GM12878 (cell line): ENCODE data around the gene PIGM. TPM values are rescaled to one million over a fixed set of nuclear protein-coding genes. Genes with fewer than 3 reads are reported as not detected.

ENCODE experiments used
- ATAC-seq: fragments of 200-7000 bp; cut with Tn5 transposase; 3 replicates; pipeline ENCODE4 v1.9.1; 2020; ENCODE audit warnings: mild to moderate bottlenecking, moderate library complexity
- BruUV-seq: library from RNA; stranded (reverse); fragments of 400-500 nt; replicated peaks from 2 replicates; lab custom pipeline; 2021; lab: Mats Ljungman, UMichigan
- CTCF ChIA-PET: fragments of 300-600 bp; sonication (Branson Sonifier 250); formaldehyde crosslinking; extraction: SDS; loops from one replicate; lab custom pipeline; 2021; ENCODE audit warnings: inconsistent platforms; lab: Yijun Ruan, JAX
- POLR2A ChIA-PET: fragments of 350-600 bp; formaldehyde crosslinking; extraction: SDS; loops from one replicate; lab custom pipeline; 2021; ENCODE audit warnings: inconsistent platforms; lab: Charles Lee
- RAD21 ChIA-PET: fragments of 300-600 bp; sonication (Branson Sonifier 250); formaldehyde crosslinking; loops from one replicate; lab custom pipeline; 2023; ENCODE audit warnings: antibody characterized with exemption; ENCODE audit not compliant: unreplicated experiment; lab: Charles Lee
- SMC1A ChIA-PET: fragments of 300-600 bp; sonication (Branson Sonifier 250); formaldehyde crosslinking; loops from one replicate; lab custom pipeline; 2023; ENCODE audit not compliant: unreplicated experiment, uncharacterized antibody; lab: Charles Lee
- DNase-seq: peaks from one replicate; pipeline ENCODE4 v3.0.0-alpha.2; 2011; ENCODE audit warnings: low read depth, low spot score
- FAIRE-seq: peaks from 3 replicates; lab custom pipeline; 2011; peaks lifted over from hg19 to GRCh38; lab: Jason Lieb, UNC
- H2AFZ ChIP-seq: 2 replicates; pipeline ENCODE4 v1.6.0; 2011; ENCODE audit warnings: low read depth, low read length, control low read depth; ENCODE audit not compliant: control insufficient read depth
- H3K27ac ChIP-seq: 2 replicates; pipeline ENCODE4 v1.5.1; 2011; ENCODE audit warnings: control low read depth; ENCODE audit not compliant: control insufficient read depth, insufficient read depth
- H3K27me3 ChIP-seq, 2 experiments: replicated peaks in 1 of 2; 2 replicates each; pipeline versions ENCODE4 v1.6.0 to v1.6.1; 2011; ENCODE audit warnings: low read length in 1 of 2; ENCODE audit not compliant: control insufficient read depth in 2 of 2, insufficient read depth in 2 of 2
- H3K36me3 ChIP-seq, 2 experiments: 2 replicates each; pipeline ENCODE4 v1.5.1; 2011; ENCODE audit warnings: low read length in 1 of 2; ENCODE audit not compliant: control insufficient read depth in 2 of 2, insufficient read depth in 2 of 2
- H3K4me1 ChIP-seq: 2 replicates; pipeline ENCODE4 v1.6.1; 2011; ENCODE audit warnings: mild to moderate bottlenecking, low read length, moderate library complexity, mixed read lengths; ENCODE audit not compliant: control insufficient read depth, insufficient read depth
- H3K4me2 ChIP-seq: 2 replicates; pipeline ENCODE4 v1.6.0; 2011; ENCODE audit warnings: control low read depth; ENCODE audit not compliant: control insufficient read depth, insufficient read depth
- H3K4me3 ChIP-seq: fragments of 200-600 bp; sonication (generic); 2 replicates; pipeline ENCODE4 v1.5.1; 2016
- H3K79me2 ChIP-seq: 2 replicates; pipeline ENCODE4 v1.6.0; 2011; ENCODE audit warnings: low read length; ENCODE audit not compliant: control insufficient read depth, insufficient read depth
- H3K9ac ChIP-seq: 2 replicates; pipeline ENCODE4 v1.8.0; 2011; ENCODE audit warnings: low read length, control low read depth, mixed read lengths; ENCODE audit not compliant: control insufficient read depth, insufficient read depth
- H3K9me3 ChIP-seq: replicated peaks from 3 replicates; pipeline ENCODE4 v1.5.1; 2011; ENCODE audit warnings: mild to moderate bottlenecking, low read length; ENCODE audit not compliant: control insufficient read depth, insufficient read depth
- H4K20me1 ChIP-seq: 2 replicates; pipeline ENCODE4 v1.6.0; 2011; ENCODE audit not compliant: control insufficient read depth, insufficient read depth
- EGR1 ChIP-seq, 2 experiments: IDR thresholded peaks; 1 replicate in 1 of 2; 2 replicates in 1 of 2; pipeline ENCODE4 v1.6.1; 2011 to 2012; ENCODE audit warnings: low read depth in 2 of 2, low read length in 2 of 2, borderline replicate concordance in 1 of 2, mild to moderate bottlenecking in 1 of 2, moderate library complexity in 1 of 2
- HDAC6 ChIP-seq: fragments of 200-600 bp; sonication (generic); IDR thresholded peaks from one replicate; pipeline ENCODE4 v1.8.0; 2017; ENCODE audit warnings: antibody characterized with exemption; ENCODE audit not compliant: unreplicated experiment
- NFYB ChIP-seq: IDR thresholded peaks from 2 replicates; pipeline ENCODE4 v1.6.1; 2011; ENCODE audit warnings: low read depth, mild to moderate bottlenecking, low read length, improper control_type of control experiment, moderate library complexity; ENCODE audit not compliant: insufficient read depth
- NR2C1 ChIP-seq: fragments of 450-650 bp; IDR thresholded peaks from 2 replicates; pipeline ENCODE4 v1.6.1; 2017; ENCODE audit warnings: antibody characterized with exemption, mild to moderate bottlenecking, moderate library complexity
- PRDM15 ChIP-seq: fragments of 450-650 bp; formaldehyde crosslinking; IDR thresholded peaks from 2 replicates; pipeline ENCODE4 v1.4.0; 2020; ENCODE audit warnings: mild to moderate bottlenecking, moderate library complexity
- RFX5 ChIP-seq: IDR thresholded peaks from 2 replicates; pipeline ENCODE4 v1.6.1; 2011; ENCODE audit warnings: low read depth, low read length, improper control_type of control experiment
- USF1 ChIP-seq: IDR thresholded peaks from 2 replicates; pipeline ENCODE4 v1.6.1; 2011; ENCODE audit warnings: borderline replicate concordance, low read depth, mild to moderate bottlenecking, moderate library complexity, mixed read lengths, low read length; ENCODE audit not compliant: insufficient read depth; ENCODE audit errors: extremely low read length
- WRNIP1 ChIP-seq: IDR thresholded peaks from 2 replicates; pipeline ENCODE4 v1.6.1; 2011; ENCODE audit warnings: low read depth, low read length, improper control_type of control experiment, borderline replicate concordance
- ZBTB33 ChIP-seq: fragments of 450-650 bp; IDR thresholded peaks from 2 replicates; pipeline ENCODE4 v1.6.1; 2017; ENCODE audit warnings: mild to moderate bottlenecking
- ZNF274 ChIP-seq: IDR thresholded peaks from one replicate; pipeline ENCODE4 v1.8.0; 2011; ENCODE audit not compliant: insufficient read length, insufficient read depth
- WGBS: methylation state at CpG from one replicate; pipeline ENCODE4 v1.1.6; 2016; ENCODE audit warnings: low lambda C conversion rate; ENCODE audit not compliant: insufficient replicate concordance, insufficient coverage; ENCODE audit errors: missing lambda C conversion rate; 5-methylcytosine and 5-hydroxymethylcytosine counted together
- in situ Hi-C: fragments of 300-500 bp; cut with MboI; formaldehyde crosslinking; loops from 9 replicates; pipeline ENCODE4 v1.14.3; 2018; ENCODE audit warnings: mixed read lengths
- intact Hi-C: fragments of 100-400 bp; cut with micrococcal nuclease; formaldehyde crosslinking; loops from one replicate; pipeline ENCODE4 v1.14.2; 2022; ENCODE audit not compliant: unreplicated experiment
- polyA plus RNA-seq, 11 experiments: library from polyadenylated mRNA; depleted of rRNA in 4 of 11; unstranded in 6 of 11; stranded (reverse) in 5 of 11; fragments of >200 nt; fragmentation: Nextera tagmentation in 4 of 11; fragmentation: Illumina TruSeq in 1 of 11; extraction: Ambion mirVana in 4 of 11; extraction: Trizol in 1 of 11; gene quantifications; 1 replicate in 1 of 11; 2 replicates in 10 of 11; pipeline versions ENCODE4 v1.2.1 to v1.2.3, GENCODE V29; 2011 to 2016; ENCODE audit warnings: inconsistent platforms in 2 of 11, missing spikeins in 2 of 11, low read depth in 1 of 11
- total RNA-seq, 4 experiments: library from RNA; depleted of rRNA in 3 of 4; stranded (reverse); fragments of >200 nt in 3 of 4; fragmentation: Illumina TruSeq in 1 of 4; extraction: Trizol in 1 of 4; gene quantifications; 2 replicates each; pipeline versions ENCODE4 v1.2.1 to v1.2.3, GENCODE V29; 2013 to 2021
- TF ChIP-seq, protein P1 (sequence below): IDR thresholded peaks from 2 replicates; pipeline ENCODE4 v1.6.1; 2011; ENCODE audit warnings: low read depth, low read length, improper control_type of control experiment, borderline replicate concordance

Gene PIGM
- total and polyA plus RNA-seq, 10 of the 15 experiments (the other 5 are each of a cell fraction or from before 2014, with no cell fraction given) = 2.6 to 6.1 (median 4.6) TPM

DNA sequence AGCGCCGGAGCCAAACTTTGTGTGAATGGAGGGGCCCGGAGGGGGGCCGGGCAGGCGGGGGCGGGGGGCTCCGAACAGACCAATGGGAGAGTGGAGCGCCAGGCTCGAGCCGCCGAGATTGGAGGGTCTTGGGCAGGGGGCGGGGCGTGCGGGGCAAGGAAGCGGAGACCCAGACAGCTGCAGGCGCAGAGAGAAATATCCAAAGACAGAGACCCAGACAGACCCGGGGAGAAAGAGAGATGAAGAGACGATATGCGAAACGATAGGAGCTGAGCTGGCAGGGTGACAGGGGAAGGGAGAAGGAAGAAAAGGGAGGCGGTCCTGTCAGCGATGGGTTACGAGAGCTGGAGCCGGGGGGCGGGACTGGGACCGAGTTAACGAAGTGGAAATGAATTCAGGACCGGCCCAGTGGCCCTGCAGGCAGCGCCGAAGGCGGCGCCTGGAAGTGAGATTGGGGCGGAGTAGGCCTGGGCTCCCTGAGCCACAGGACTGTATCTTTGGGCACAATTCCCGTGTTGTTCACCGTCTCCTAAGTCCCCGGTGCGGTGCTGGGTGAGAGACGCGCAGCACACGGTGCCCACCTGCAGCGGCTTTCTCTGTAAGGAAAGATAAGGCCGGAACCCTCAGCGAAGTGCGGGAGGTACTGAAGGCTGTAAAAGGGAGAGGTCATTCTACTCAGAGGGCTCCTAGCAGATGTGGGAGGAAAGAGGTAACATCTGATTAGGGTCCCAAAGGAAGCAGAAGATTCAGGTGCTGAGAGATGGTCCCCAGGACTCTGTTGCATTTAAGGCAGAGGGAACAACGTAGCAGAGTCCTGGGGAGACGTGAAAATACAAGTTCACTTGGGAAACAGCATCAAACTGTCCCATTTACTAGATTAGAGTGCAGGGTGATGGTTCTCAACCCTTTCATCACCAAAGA is 38.7 kb upstream of the PIGM start:
- no peaks in the 10 kb centered on the region for H3K79me2 ChIP-seq
- peak overlapping the region; percentile 70 for H2AFZ ChIP-seq
- ChIA-PET POLR2A (interaction anchor here (1.1 to 1.4 kb wide), 2 partner anchors 18 to 62 kb away, joined by 3 read pairs; no protein-coding TSS in a partner anchor), CTCF (interaction anchor here (2.0 to 49.8 kb wide), 3 partner anchors 11 to 64 kb away, joined by 5 to 1035 read pairs (median 1035); partner anchors contain the start of genes IGSF8, KCNJ10 and KCNJ9), RAD21 (interaction anchor here (1.0 kb wide), 1 partner anchor 8 kb away, joined by 3 read pairs; no protein-coding TSS in a partner anchor), SMC1A (interaction anchor here (1.2 to 1.3 kb wide), 2 partner anchors 24 to 30 kb away, joined by 3 read pairs; no protein-coding TSS in a partner anchor)
- peak overlapping the region; percentile 88 for H3K4me2 ChIP-seq
- in situ Hi-C loops (no loop called here), intact Hi-C loops (no loop called here)
- H3K4me1 ChIP-seq = peaks cover 18% of the 10 kb centered on the region
- no peak overlapping the region for H3K27ac ChIP-seq
- peak overlapping the region; percentile 59 for H3K4me3 ChIP-seq
- no peaks in the 10 kb centered on the region for H4K20me1 ChIP-seq
- WGBS = 29% methylated on average over 32 of the region's 46 CpGs
- no peak overlapping the region; the same call in 1 of the 2 replicates for H3K9ac ChIP-seq
- no peaks in the 10 kb centered on the region for H3K9me3 ChIP-seq
- peaks cover 2 to 6% of the 10 kb centered on the region in 2 experiments for H3K27me3 ChIP-seq
- DNase-seq = no peak
- TF ChIP-seq ZBTB33 (no peak), ZNF274 (no peak), EGR1 (IDR thresholded peaks at IDR 0.05; ENCODE audit: borderline replicate concordance in 1 of 2, low read depth in 2 of 2, low read length in 2 of 2) (0 out of 3 replicates have a peak, but pooled peaks of 1 of the 2 experiments have one; percentile 21), HDAC6 (no peak), NFYB (peak; percentile 56; the same call in 1 of the 2 replicates), USF1 (no peak), NR2C1 (no peak), PRDM15 (CRISPR knock-in tag) (no peak), WRNIP1 (no peak), RFX5 (no peak)
- TF ChIP-seq, protein P1, sequence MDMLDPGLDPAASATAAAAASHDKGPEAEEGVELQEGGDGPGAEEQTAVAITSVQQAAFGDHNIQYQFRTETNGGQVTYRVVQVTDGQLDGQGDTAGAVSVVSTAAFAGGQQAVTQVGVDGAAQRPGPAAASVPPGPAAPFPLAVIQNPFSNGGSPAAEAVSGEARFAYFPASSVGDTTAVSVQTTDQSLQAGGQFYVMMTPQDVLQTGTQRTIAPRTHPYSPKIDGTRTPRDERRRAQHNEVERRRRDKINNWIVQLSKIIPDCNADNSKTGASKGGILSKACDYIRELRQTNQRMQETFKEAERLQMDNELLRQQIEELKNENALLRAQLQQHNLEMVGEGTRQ = no peak
- no peak for FAIRE-seq
- ATAC-seq = peak; percentile 71
- BruUV-seq = no TSS peak
- H3K36me3 ChIP-seq = no peaks in the 10 kb centered on the region
